ENCODE data around the gene TAS2R50.

Gene TAS2R50

DNA sequence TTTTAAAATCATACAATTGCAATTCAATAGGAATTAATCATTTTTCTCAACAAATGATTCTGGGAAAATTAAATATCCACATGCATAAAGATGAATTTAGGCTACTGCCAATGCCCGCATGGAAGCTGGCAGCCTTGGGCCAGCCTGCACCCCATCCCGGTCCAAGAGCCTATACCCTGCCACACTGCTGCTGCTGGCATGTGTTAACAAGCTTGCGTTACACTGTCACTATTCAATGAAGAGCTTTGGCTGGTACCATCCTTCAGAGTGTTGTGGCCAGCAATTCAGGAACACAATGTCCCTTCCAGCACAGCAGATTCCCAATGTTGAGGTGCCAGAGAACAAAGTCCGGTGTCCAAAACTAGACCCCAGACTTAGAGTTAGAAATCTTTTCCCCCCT, 34.1 kb downstream of the TAS2R50 start:
- no peak for DNase-seq (ENCODE audit: low read depth)

DNA sequence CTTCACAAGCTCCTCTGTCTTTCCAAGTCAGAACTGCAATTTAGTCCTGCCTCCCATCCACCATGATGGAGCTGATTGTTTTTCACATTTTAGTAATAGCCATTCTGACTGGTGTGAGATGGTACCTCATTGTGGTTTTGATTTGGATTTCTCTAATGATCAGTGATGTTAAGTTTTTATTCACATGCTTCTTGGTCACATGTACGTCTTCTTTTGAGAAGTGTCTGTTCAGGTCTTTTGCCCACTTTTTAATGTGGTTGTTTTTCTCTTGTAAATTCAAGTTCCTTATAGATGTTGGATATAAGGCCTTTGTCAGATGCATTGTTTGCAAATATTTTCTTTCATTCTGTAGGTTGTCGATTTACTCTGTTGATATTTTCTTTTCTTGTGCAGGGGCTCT, 43.5 kb downstream of the TAS2R50 start:
- DNase-seq (ENCODE audit: low read depth), result no peak

DNA sequence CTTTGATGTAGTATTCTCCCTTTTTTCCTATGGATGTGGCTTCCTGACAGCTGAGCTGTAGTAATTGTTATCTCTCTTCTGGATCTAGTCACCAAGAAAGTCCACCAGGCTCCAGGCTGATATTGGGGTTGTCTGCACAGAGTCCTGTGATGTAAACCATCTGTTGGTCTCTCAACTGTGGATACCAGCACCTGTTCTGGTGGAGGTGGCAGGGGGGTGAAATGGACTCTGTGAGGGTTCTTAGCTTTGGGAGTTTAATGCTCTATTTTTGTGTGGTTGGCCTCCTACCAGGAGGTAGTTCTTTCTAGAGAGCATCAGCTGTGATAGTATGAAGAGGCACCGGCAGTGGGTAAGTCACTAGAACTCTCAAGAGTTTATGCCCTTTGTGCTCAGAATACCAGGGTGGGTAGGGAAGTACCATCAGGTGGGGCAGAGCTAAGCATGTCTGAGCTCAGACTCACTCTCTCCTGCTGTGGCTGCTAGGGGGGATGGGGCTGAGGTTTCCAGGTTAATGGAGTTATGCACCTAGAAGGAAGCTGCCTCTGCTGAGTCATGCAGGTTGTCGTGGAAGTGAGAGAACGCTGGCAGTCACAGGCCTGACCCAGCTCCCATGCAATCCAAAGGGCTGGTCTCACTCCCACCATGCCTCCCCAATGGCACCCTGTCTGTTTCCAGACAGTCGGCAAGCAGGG, 44.6 kb downstream of the TAS2R50 start:
- no peak for DNase-seq (ENCODE audit: low read depth)

DNA sequence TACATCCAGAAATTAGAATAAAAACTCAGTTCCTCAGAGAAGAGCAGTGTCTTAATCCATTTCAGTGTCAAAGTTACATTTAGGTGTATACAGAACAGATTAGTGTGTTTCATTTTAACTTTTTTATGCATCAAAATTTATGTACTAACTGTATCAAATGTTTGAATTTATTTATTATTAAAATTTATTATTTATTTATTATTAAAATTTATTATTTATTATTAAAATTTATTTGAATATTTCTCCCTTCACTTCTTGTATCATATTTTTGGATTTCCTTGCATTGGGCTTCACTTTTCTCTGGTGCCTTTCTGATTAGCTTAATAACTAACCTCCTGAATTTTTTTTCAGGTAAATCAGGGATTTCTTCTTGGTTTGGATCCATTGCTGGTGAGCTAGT, 45.3 kb downstream of the TAS2R50 start:
- no peak for DNase-seq (ENCODE audit: low read depth)

DNA sequence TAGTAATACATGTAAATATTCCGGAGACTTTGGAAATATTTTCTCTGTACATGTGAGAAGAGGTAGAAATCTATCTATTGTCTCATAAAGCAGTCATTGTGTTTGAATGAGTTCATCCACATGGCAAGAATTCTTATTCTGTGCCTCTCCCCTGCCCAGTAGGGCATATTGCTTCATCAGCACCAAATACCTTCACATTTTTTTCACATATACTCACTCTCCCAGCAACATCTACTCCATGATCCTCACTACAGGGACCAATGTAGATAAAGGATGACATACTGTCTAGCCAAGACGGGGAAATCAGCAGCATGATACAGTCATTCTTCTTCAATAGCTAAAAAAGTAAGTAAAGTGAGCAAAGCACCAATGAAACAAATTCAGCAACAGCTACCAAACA, 46.3 kb downstream of the TAS2R50 start:
- no peak for DNase-seq (ENCODE audit: low read depth)

DNA sequence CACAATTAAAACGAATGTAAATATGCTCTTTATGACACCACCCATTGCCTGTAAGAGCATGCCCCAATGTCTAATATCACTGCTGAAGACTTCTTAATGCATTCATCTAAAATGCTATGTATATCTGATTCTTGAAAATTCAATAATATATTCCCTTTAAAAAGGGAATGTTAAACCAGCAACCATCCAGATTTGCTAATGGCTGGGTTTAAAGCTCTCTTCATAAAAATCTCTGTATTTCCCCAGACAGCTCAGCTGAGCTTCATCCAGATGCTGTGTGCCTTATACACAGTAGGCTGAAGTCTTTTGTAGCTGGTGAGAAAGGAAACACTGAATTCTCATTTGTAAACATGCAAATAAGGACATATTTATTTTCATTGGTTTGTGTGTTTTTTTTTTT, 47.5 kb downstream of the TAS2R50 start, which contains the start of gene TAS2R14:
TSS of gene TAS2R14 (minus strand) at position 101 of the 400 bp plus-strand sequence. CDS start at position 45, 56 bp downstream.
- DNase-seq (ENCODE audit: low read depth), result no peak

DNA sequence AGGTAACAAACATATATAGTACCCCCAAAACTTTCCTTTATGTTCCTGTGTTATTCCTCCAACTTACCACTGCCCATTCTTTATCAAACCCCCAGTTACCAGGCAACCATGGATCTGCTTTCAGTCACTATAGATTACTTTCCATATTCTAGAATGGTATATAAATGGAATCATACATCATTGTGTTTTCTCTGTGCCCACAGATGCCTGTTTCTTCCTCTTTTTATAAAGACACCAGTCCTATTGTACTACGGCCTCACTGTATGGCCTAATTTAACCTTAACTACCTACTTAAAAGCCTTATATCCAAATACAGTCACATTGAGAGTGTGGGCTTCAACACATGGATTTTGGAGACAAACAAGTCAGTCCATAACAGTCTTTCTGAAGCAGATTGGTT, 50.2 kb downstream of the TAS2R50 start:
- DNase-seq (ENCODE audit: low read depth), result no peak
